ENCODE results near the gene MCM9.

DNA sequence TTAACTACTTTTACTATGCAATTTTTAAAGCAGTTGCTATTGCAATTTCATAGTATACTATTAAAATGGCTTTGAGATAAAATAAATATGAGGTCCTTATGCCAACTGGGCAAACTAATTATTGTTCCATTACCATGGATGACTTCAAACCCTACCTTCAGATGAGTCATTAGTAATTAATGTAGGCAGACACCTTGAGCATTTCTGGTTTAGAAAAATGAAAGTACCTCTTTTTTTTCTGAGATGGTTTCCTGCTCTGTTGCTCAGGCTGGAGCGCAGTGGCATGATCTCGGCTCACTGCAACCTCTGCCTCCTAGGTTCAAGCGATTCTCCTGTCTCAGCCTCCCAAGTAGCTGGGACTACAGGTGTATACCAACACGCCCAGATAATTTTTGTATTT lies 29.1 kb downstream of the MCM9 start:
- TF ChIP-seq POLR2AphosphoS5 (IDR thresholded peaks at IDR 0.05; ENCODE audit: low read depth), result no peak
- TF ChIP-seq, protein P1, sequence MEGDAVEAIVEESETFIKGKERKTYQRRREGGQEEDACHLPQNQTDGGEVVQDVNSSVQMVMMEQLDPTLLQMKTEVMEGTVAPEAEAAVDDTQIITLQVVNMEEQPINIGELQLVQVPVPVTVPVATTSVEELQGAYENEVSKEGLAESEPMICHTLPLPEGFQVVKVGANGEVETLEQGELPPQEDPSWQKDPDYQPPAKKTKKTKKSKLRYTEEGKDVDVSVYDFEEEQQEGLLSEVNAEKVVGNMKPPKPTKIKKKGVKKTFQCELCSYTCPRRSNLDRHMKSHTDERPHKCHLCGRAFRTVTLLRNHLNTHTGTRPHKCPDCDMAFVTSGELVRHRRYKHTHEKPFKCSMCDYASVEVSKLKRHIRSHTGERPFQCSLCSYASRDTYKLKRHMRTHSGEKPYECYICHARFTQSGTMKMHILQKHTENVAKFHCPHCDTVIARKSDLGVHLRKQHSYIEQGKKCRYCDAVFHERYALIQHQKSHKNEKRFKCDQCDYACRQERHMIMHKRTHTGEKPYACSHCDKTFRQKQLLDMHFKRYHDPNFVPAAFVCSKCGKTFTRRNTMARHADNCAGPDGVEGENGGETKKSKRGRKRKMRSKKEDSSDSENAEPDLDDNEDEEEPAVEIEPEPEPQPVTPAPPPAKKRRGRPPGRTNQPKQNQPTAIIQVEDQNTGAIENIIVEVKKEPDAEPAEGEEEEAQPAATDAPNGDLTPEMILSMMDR (IDR thresholded peaks at IDR 0.05; ENCODE audit: insufficient read depth, low read length), result no peak
